Liver (tissue), 9 donors: ENCODE data around the gene PARD6A. TPM values are rescaled to one million over a fixed set of nuclear protein-coding genes. Genes with fewer than 3 reads are reported as not detected.

ENCODE experiments used
- DNase-seq: peaks from one replicate; pipeline ENCODE4 v3.0.0-alpha.2; 2017; ENCODE audit warnings: low spot score
- H3K27ac ChIP-seq, 2 donors: one replicate each; pipeline ENCODE4 v1.7.0; 2013; ENCODE audit warnings: inconsistent platforms in 2 of 2, low read length in 2 of 2, control low read depth in 1 of 2, low read depth in 1 of 2, mild to moderate bottlenecking in 1 of 2
- H3K27me3 ChIP-seq, 4 donors: one replicate each; pipeline versions ENCODE4 v1.6.1 to v1.7.0; 2013; ENCODE audit warnings: low read length in 3 of 4, inconsistent platforms in 1 of 4, mild to moderate bottlenecking in 1 of 4, moderate library complexity in 1 of 4; ENCODE audit not compliant: control insufficient read depth in 4 of 4, insufficient read depth in 4 of 4
- H3K36me3 ChIP-seq, 4 donors: one replicate each; pipeline versions ENCODE4 v1.6.1 to v1.7.0; 2013; ENCODE audit warnings: low read length in 3 of 4, mild to moderate bottlenecking in 3 of 4, low read depth in 1 of 4, moderate library complexity in 1 of 4; ENCODE audit not compliant: control insufficient read depth in 4 of 4, insufficient read depth in 3 of 4
- H3K4me1 ChIP-seq, 4 donors: one replicate each; pipeline versions ENCODE4 v1.6.1 to v1.7.0; 2013; ENCODE audit warnings: low read length in 3 of 4, mild to moderate bottlenecking in 3 of 4, moderate library complexity in 1 of 4; ENCODE audit not compliant: control insufficient read depth in 4 of 4, insufficient read depth in 4 of 4
- H3K4me3 ChIP-seq, 3 donors: one replicate each; pipeline versions ENCODE4 v1.6.1 to v1.7.0; 2013; ENCODE audit warnings: low read length in 3 of 3, control low read depth in 1 of 3, low read depth in 1 of 3, mild to moderate bottlenecking in 1 of 3
- H3K9ac ChIP-seq, 2 donors: one replicate each; pipeline ENCODE4 v1.7.0; 2013; ENCODE audit warnings: low read length in 2 of 2, mild to moderate bottlenecking in 2 of 2, moderate library complexity in 2 of 2, control low read depth in 1 of 2, low read depth in 1 of 2
- H3K9me3 ChIP-seq, 4 donors: one replicate each; pipeline versions ENCODE4 v1.6.1 to v1.7.0; 2013; ENCODE audit warnings: low read length in 3 of 4; ENCODE audit not compliant: control insufficient read depth in 4 of 4
- CTCF ChIP-seq: fragments of 150-350 bp; IDR thresholded peaks from 2 replicates; pipeline ENCODE4 v1.5.1; 2017; ENCODE audit warnings: improper control_type of control experiment, low read depth, low read length; ENCODE audit not compliant: missing input control
- GABPA ChIP-seq, 2 donors: IDR thresholded peaks in 1 of 2; conservative IDR thresholded peaks in 1 of 2; 2 replicates each; pipeline ENCODE4 v1.6.1; 2016; ENCODE audit warnings: antibody characterized with exemption in 2 of 2, mild to moderate bottlenecking in 1 of 2, moderate library complexity in 1 of 2
- HNF4G ChIP-seq: IDR thresholded peaks from 2 replicates; pipeline ENCODE4 v1.6.1; 2016; ENCODE audit warnings: antibody characterized with exemption
- MAX ChIP-seq: IDR thresholded peaks from 2 replicates; pipeline ENCODE4 v1.6.1; 2016; ENCODE audit warnings: antibody characterized with exemption
- NR2F2 ChIP-seq: IDR thresholded peaks from 2 replicates; pipeline ENCODE4 v1.6.1; 2016; ENCODE audit warnings: antibody characterized with exemption
- RAD21 ChIP-seq, 2 donors: IDR thresholded peaks; 2 replicates each; pipeline ENCODE4 v1.6.1; 2016; ENCODE audit warnings: antibody characterized with exemption in 2 of 2, mild to moderate bottlenecking in 2 of 2
- REST ChIP-seq: IDR thresholded peaks from 2 replicates; pipeline ENCODE4 v1.6.1; 2016; ENCODE audit warnings: antibody characterized with exemption, mild to moderate bottlenecking
- RXRA ChIP-seq, 2 donors: IDR thresholded peaks; 2 replicates each; pipeline ENCODE4 v1.6.1; 2017 to 2018; ENCODE audit warnings: antibody characterized with exemption in 2 of 2, mild to moderate bottlenecking in 1 of 2
- SP1 ChIP-seq: IDR thresholded peaks from 2 replicates; pipeline ENCODE4 v1.6.1; 2018; ENCODE audit warnings: antibody characterized with exemption, mild to moderate bottlenecking
- YY1 ChIP-seq: IDR thresholded peaks from 2 replicates; pipeline ENCODE4 v1.6.1; 2016; ENCODE audit warnings: antibody characterized with exemption, mild to moderate bottlenecking
- WGBS: extraction: QIAGEN DNeasy Blood & Tissue Kit; methylation state at CpG from one replicate; pipeline ENCODE4 v1.1.7; 2013; 5-methylcytosine and 5-hydroxymethylcytosine counted together
- polyA plus RNA-seq, 2 donors: library from polyadenylated mRNA; stranded (reverse) in 1 of 2; unstranded in 1 of 2; fragments of 200-250 nt in 1 of 2; fragments of >200 nt in 1 of 2; fragmentation: Nextera tagmentation in 1 of 2; extraction: Ambion mirVana in 1 of 2; gene quantifications; one replicate each; pipeline versions ENCODE4 v1.2.1 to v1.2.3, GENCODE V29; 2013 to 2015
- total RNA-seq, 2 donors: library from RNA; depleted of rRNA; stranded (reverse); fragments of >200 nt; gene quantifications; one replicate each; pipeline ENCODE4 v1.2.3, GENCODE V29; 2014
- donor health status: healthy.
- donor health status: healthy.
- donor health status: healthy.
- donor health status: healthy.
- donor health status: healthy.

The PARD6A gene
- total and polyA plus RNA-seq, 4 donors = 0.42 to 2.4 (median 1.8) TPM

- Histone ChIP-seq H3K9ac (no peak overlapping the region), H3K4me3 (no peak overlapping the region), H3K9me3 (no peaks in the 10 kb centered on the region), H3K36me3 (peaks cover 0 to 6% (median 0%) of the 10 kb centered on the region in 4 donors), H3K27ac (no peak overlapping the region), H3K27me3 (no peaks in the 10 kb centered on the region), H3K4me1 (peaks cover 7 to 31% (median 10%) of the 10 kb centered on the region in 4 donors)
- over 99% methylated on average over 4 of the region's 4 CpGs for WGBS
- TF ChIP-seq GABPA (IDR thresholded peaks at IDR 0.05 in 1 of 2, conservative IDR thresholded peaks at IDR 0.05 in 1 of 2) = no peak
- no peak for TF ChIP-seq NR2F2
- no peak for TF ChIP-seq RAD21 (IDR thresholded peaks at IDR 0.05)
- no peak for TF ChIP-seq SP1
- TF ChIP-seq CTCF = no peak
- DNase-seq = no peak
Measured at GRCh38 chr16:67707210-67707609, 46.5 kb downstream of the PARD6A start.

- H3K27me3 ChIP-seq = no peaks in the 10 kb centered on the region
- WGBS = 97% methylated on average over 5 of the region's 5 CpGs
- no peak for DNase-seq
Measured at GRCh38 chr16:67707790-67708189, 47.0 kb downstream of the PARD6A start.

More at GRCh38 chr16:67707790-67708189, 47.0 kb downstream of the PARD6A start:
- no peak for TF ChIP-seq RAD21 (IDR thresholded peaks at IDR 0.05)
- TF ChIP-seq HNF4G = no peak
- TF ChIP-seq REST = no peak
- no peak for TF ChIP-seq YY1
- no peak for TF ChIP-seq MAX
- TF ChIP-seq RXRA (IDR thresholded peaks at IDR 0.05) = no peak
- no peak for TF ChIP-seq SP1
- no peak overlapping the region for H3K9ac ChIP-seq
- no peaks in the 10 kb centered on the region for H3K9me3 ChIP-seq
- H3K4me1 ChIP-seq = peaks cover 7 to 31% (median 9%) of the 10 kb centered on the region in 4 donors
- H3K27ac ChIP-seq = no peak overlapping the region
- peaks cover 0 to 6% (median 0%) of the 10 kb centered on the region in 4 donors for H3K36me3 ChIP-seq
- H3K4me3 ChIP-seq = no peak overlapping the region
